GM12892 (cell line): Measurements from ENCODE around the gene UCK1.
A peak's percentile ranks its signal among the peaks of the same experiment; 100 is the strongest.

Experiments
- DNase-seq: peaks from one replicate; pipeline ENCODE4 v3.0.0; 2011; ENCODE audit not compliant: insufficient read length
- FAIRE-seq: peaks from 2 replicates; lab custom pipeline; 2011; peaks lifted over from hg19 to GRCh38; lab: Jason Lieb, UNC
- POLR2A ChIP-seq: IDR thresholded peaks from 2 replicates; pipeline ENCODE4 v1.6.1; 2011; ENCODE audit warnings: low read depth, low read length, control low read depth
- POLR2AphosphoS5 ChIP-seq: IDR thresholded peaks from 2 replicates; pipeline ENCODE4 v1.6.1; 2011; ENCODE audit warnings: low read depth, low read length, control low read depth
- TAF1 ChIP-seq: IDR thresholded peaks from 2 replicates; pipeline ENCODE4 v1.6.1; 2011; ENCODE audit warnings: low read depth, mild to moderate bottlenecking, control low read depth, low read length, borderline replicate concordance

Gene UCK1

DNA sequence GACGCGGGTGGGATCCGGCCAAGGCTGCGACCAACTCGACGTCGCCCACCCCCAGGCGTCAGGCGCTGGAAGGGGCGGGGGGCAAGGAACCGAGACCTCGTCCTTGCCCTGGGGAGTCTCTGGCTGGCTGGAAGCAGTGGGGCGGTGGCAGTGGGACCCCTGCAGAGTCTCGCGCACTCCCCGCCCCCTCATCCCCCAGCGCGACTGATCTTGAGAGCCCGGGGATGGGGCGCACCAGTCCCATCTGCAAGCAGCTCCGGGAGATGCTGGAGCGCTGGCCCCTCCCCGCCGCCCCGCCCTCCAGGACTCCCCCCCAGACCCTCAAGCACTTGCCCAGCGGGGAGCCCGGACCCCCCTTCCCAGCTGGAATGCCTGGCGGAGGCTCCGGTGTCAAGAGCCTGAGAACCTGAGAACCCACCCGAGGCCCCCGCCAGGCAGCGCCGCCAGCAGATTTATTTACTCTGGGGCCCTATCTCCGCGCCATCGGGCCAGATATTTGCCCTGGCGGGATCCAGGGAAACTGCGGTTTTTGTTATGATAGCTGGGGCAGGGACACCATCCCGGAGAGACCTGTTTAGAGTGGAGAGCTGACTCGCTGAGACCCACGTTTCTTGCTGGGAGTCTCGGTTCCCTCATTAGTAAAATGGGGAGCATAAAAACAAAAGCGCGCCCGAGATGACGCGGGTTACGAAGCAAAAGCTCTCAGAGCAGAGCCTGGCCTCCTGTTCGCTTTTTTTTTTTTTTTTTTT is 15.4 kb upstream of the UCK1 start:
- TF ChIP-seq POLR2A (no peak), POLR2AphosphoS5 (no peak), TAF1 (no peak)
- DNase-seq = no peak
- FAIRE-seq = no peak

DNA sequence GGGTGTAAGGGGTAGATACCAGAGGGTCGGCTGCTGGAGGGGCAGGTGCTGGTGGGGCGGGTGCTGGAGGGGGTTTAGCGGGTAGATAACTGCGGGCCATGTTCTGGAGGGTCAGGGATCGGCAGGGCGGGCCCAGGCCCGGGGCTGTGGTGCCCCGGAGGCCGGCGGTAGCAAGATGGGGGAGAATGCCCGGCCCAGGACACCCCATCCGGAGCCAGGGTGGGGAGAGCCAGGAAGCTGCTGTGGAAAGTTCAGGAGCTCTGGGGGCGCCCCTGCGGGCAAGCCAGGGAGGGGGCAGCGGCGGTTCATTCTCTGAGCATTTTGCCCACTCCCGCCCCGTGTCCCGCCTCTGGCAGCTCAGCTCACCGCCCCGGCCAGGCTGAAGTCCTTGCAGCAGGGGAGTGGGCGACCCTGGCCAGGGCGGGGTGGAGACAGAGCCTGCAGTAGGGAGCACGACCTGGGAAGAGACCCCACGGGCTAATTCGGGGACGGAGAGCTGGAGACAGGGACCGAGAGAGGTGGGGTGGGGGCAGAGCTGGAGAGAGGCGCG is 14.8 kb upstream of the UCK1 start:
- TF ChIP-seq TAF1 = no peak
- no peak for TF ChIP-seq POLR2AphosphoS5
- no peak for TF ChIP-seq POLR2A
- no peak for DNase-seq
- FAIRE-seq = no peak

DNA sequence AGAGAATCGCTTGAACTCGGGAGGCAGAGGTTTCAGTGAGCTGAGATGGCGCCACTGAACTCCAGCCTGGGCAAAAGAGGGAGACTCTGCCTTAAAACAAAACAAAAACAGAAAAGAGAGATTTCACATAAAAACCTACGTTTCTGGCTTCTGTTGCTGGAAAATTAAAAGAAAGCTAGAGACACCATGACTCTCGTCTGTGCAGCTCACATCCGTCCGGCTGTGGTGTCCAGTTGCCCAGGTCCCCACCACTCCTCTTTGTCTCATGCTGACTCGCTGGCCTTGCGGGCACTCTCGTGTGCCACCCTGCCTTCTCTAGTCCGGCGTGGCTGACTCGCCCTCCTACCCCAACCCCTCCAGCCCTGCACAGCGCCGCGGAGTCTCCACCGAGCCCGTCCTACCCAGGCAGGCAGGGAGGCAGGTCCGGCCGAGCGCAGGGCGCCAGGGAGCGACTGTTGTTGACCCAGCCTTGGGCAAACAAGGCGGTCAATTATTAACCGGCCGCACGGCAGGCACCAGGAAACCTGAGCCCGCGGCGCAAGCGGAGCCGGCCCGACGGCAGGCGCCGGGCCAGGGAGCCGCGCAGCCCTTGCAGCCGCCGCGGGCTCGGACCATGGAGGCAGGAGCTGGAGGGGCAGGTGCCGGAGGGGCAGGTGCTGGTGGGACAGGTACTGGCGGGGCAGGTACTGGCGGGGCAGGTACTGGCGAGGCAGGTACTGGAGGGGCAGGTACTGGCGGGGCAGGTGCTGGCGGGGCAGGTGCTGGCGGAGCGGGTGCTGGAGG is 14.1 kb upstream of the UCK1 start, which contains the start of gene PRRT1B:
PRRT1B (plus strand) TSS at position 521 of the 783 bp plus-strand sequence; CDS start at position 614, 93 bp downstream.
- no peak for DNase-seq
- no peak for FAIRE-seq
- TF ChIP-seq TAF1 (no peak), POLR2AphosphoS5 (no peak), POLR2A (no peak)

GRCh38 chr9:131543141-131543540 is 12.1 kb upstream of the UCK1 start:
- FAIRE-seq (no peak), DNase-seq (no peak)
- no peak for TF ChIP-seq TAF1
- TF ChIP-seq POLR2AphosphoS5 = no peak
- TF ChIP-seq POLR2A = no peak

DNA sequence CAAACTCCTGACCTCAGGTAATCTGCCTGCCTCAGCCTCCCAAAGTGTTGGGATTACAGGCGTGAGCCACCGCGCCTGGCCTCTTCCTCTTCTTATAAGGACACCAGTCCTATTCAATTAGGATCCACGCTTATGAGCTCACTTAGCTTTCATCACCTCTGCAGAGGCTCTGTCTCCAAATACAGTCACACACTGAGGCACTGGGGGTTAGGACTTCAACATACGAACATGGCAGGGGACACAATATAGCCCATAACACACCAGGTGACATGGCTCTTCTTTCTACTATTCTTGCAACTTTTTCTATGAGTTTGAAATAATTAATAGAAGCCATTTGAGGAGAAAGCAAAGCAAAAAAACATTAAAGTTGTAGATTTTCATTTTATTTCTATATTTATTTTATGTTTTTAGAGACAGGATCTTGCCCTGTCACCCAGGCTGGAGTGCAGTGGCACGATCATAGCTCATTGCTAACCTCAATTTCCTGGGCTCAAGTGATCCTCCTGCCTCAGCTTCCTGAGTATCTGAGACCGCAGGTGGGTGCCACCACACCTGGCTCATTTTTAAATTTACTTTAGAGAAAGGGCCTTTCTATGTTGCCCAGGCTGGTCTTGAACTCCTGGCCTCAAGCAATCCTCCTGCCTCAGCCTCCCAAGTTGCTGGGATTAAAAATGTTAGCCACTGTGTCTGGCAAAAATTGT is 8.3 kb upstream of the UCK1 start:
- DNase-seq (no peak), FAIRE-seq (no peak)
- TF ChIP-seq POLR2A = no peak
- TF ChIP-seq POLR2AphosphoS5 = no peak
- no peak for TF ChIP-seq TAF1

GRCh38 chr9:131537946-131538345 is 6.9 kb upstream of the UCK1 start:
- DNase-seq (no peak), FAIRE-seq (no peak)
- TF ChIP-seq POLR2AphosphoS5 (no peak), POLR2A (no peak), TAF1 (no peak)

GRCh38 chr9:131534721-131535237 is 3.7 kb upstream of the UCK1 start:
- FAIRE-seq = no peak
- DNase-seq = no peak
- TF ChIP-seq POLR2AphosphoS5 = no peak
- TF ChIP-seq POLR2A = no peak
- TF ChIP-seq TAF1 = no peak

DNA sequence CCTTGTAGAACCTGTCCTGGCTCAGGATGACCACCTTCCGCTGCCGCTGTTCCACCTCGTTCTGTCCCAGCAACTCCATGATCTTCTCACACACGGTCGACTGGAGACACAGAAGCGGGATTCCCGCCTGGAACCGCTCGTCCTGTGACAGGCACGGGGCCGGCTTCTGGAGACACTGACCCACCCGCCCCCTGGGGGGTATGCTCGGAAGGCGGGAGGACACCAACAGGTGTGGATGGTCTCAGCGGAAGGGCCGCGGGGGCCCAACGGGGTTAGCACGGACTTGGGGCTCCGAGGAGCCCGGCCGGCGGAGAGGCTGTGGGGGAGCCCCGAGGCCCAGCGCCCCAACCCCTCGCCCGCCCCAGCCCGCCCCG is 530 bp downstream of the UCK1 start:
- DNase-seq (peak; percentile 69), FAIRE-seq (peak; percentile 87)
- TF ChIP-seq POLR2A (no peak), POLR2AphosphoS5 (no peak), TAF1 (no peak)

DNA sequence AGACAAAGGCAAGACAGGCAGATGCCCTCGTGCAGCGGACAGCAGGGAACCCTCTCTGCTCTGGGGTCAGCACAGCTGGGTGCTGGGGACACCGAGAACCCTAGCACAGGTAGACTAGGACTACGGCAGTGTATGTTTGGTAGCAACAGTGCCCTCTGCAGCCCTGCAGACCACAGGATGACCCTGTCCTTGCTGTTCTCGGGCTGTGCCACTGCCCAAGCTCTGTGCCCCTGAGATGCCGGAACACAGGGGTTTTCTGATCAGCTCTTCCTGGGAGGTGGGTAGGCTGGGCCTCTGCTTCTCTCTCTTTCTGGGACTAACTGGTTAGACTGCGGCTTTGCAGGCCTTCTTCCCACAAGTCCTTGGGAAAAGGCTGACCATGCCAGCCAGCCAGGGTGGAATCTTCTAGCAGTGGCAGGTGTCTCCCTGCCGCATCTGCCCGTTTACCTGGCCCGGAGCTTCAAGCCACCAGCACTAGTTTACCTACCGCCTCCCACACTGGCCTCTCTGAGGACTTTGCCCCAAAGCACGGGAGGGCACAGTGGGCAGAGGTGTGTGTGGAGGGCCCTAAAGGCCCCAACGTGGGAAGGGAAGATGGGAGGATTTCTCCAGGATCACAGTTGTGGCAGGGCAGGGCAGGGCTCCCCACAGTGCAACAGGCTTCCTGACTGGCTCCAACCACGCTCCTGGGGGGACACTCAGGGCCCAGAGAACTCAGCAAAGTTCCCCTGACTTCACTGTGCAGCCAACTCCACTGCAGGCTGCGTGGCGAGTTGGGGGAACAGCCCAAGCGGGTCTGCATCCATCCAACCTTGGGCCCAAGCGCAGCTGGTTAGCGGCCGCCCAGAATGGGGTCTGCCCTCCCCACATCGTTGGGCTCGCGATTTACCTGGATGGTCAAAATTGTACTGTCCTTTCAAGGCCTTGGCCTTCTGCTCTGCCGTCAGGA is 1.2 kb downstream of the UCK1 start:
- DNase-seq (no peak), FAIRE-seq (no peak)
- TF ChIP-seq POLR2A (no peak), POLR2AphosphoS5 (no peak), TAF1 (no peak)
